A673 (cell line): ENCODE results near the gene TCL1A. TPM values are rescaled to one million over a fixed set of nuclear protein-coding genes. Genes with fewer than 3 reads are reported as not detected.

Experiments
- BruUV-seq: library from RNA; stranded (reverse); fragments of 400-500 nt; replicated peaks from 2 replicates; lab custom pipeline; 2021; lab: Mats Ljungman, UMichigan
- CTCF ChIA-PET: fragments of 300-600 bp; sonication (Branson Sonifier 250); formaldehyde crosslinking; loops from one replicate; lab custom pipeline; 2022; ENCODE audit warnings: antibody characterized with exemption; lab: Charles Lee
- POLR2A ChIA-PET: fragments of 300-600 bp; sonication (Branson Sonifier 250); formaldehyde crosslinking; loops from one replicate; lab custom pipeline; 2022; ENCODE audit warnings: antibody characterized with exemption; ENCODE audit not compliant: low non-redundant PET; lab: Charles Lee
- DNase-seq: peaks from one replicate; pipeline ENCODE4 v3.0.0-alpha.2; 2015; ENCODE audit warnings: low spot score
- H3K27ac ChIP-seq: fragments of 200-600 bp; sonication (generic); 2 replicates; pipeline ENCODE4 v1.5.1; 2016; ENCODE audit warnings: mixed run types, low read depth, mild to moderate bottlenecking, mixed read lengths, antibody characterized with exemption, low read length; ENCODE audit not compliant: poor library complexity, severe bottlenecking
- H3K27me3 ChIP-seq: fragments of 200-600 bp; sonication (generic); replicated peaks from 2 replicates; pipeline ENCODE4 v1.6.1; 2017; ENCODE audit warnings: mixed run types, low read depth, mild to moderate bottlenecking, mixed read lengths, antibody characterized with exemption, low read length; ENCODE audit not compliant: insufficient read depth, poor library complexity
- H3K36me3 ChIP-seq: fragments of 200-600 bp; sonication (generic); 2 replicates; pipeline ENCODE4 v1.6.1; 2016; ENCODE audit warnings: mixed run types, mild to moderate bottlenecking, mixed read lengths, antibody characterized with exemption, low read length; ENCODE audit not compliant: insufficient read depth, poor library complexity, severe bottlenecking
- H3K4me1 ChIP-seq: fragments of 200-600 bp; sonication (generic); 2 replicates; pipeline ENCODE4 v1.6.1; 2017; ENCODE audit warnings: mixed run types, mild to moderate bottlenecking, mixed read lengths, antibody characterized with exemption, low read length; ENCODE audit not compliant: insufficient read depth, poor library complexity, severe bottlenecking
- H3K4me3 ChIP-seq: fragments of 200-600 bp; sonication (generic); 2 replicates; pipeline ENCODE4 v1.5.1; 2016; ENCODE audit warnings: low read depth, mixed run types, mild to moderate bottlenecking, mixed read lengths, low read length; ENCODE audit not compliant: poor library complexity, severe bottlenecking
- H3K9me3 ChIP-seq: fragments of 200-600 bp; sonication (generic); 2 replicates; pipeline ENCODE4 v1.6.1; 2016; ENCODE audit warnings: mixed run types, low read depth, mild to moderate bottlenecking, mixed read lengths, antibody characterized with exemption, low read length; ENCODE audit not compliant: poor library complexity, severe bottlenecking
- EZH2 ChIP-seq: fragments of 200-600 bp; sonication (generic); IDR thresholded peaks from 2 replicates; pipeline ENCODE4 v1.6.1; 2017; ENCODE audit warnings: borderline replicate concordance, low read depth, mild to moderate bottlenecking, mixed read lengths, antibody characterized with exemption, low read length; ENCODE audit not compliant: poor library complexity, severe bottlenecking
- intact Hi-C: fragments of 100-400 bp; cut with micrococcal nuclease; formaldehyde crosslinking; loops from one replicate; pipeline ENCODE4 v1.10.0; 2022; ENCODE audit not compliant: unreplicated experiment
- total RNA-seq: library from RNA; stranded (reverse); gene quantifications from 2 replicates; pipeline ENCODE4 v1.2.3, GENCODE V29; 2021
- TF ChIP-seq, protein P1 (sequence below): fragments of 300-800, 200-600 bp; sonication (generic); conservative IDR thresholded peaks from 2 replicates; pipeline ENCODE4 v1.5.1; 2017; ENCODE audit warnings: low read depth, mild to moderate bottlenecking, antibody characterized with exemption, low read length, moderate library complexity, mixed read lengths

Gene TCL1A
- total RNA-seq, 1 experiment from 2014 or later = not detected

DNA sequence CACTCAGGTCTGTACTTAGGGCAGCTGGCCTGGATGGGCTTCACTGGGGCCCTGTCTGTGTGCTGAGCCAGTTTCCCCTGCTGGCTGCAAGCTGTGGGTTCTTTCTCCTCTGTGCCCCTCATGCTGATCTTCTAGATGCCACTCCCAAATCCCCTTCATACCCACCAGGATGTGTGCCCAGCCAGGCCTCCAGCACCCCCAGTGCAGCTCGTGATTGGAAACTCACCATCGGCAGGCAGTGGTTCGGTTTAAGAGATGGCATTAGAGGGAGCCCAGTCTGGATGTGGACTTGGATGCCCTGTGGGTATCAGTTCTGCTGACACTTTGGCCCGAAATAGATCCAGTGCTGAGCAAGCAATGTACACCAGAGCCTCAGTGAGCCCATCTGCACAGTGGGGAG is 21.8 kb downstream of the TCL1A start:
- Histone ChIP-seq H3K27ac (no peak overlapping the region), H3K27me3 (no peaks in the 10 kb centered on the region), H3K4me3 (no peak overlapping the region), H3K36me3 (no peaks in the 10 kb centered on the region), H3K9me3 (no peaks in the 10 kb centered on the region), H3K4me1 (no peaks in the 10 kb centered on the region)
- DNase-seq = no peak
- ChIA-PET CTCF (no interaction called here), POLR2A (no interaction called here)
- TF ChIP-seq EZH2 = no peak
- TF ChIP-seq, protein P1, sequence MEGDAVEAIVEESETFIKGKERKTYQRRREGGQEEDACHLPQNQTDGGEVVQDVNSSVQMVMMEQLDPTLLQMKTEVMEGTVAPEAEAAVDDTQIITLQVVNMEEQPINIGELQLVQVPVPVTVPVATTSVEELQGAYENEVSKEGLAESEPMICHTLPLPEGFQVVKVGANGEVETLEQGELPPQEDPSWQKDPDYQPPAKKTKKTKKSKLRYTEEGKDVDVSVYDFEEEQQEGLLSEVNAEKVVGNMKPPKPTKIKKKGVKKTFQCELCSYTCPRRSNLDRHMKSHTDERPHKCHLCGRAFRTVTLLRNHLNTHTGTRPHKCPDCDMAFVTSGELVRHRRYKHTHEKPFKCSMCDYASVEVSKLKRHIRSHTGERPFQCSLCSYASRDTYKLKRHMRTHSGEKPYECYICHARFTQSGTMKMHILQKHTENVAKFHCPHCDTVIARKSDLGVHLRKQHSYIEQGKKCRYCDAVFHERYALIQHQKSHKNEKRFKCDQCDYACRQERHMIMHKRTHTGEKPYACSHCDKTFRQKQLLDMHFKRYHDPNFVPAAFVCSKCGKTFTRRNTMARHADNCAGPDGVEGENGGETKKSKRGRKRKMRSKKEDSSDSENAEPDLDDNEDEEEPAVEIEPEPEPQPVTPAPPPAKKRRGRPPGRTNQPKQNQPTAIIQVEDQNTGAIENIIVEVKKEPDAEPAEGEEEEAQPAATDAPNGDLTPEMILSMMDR = no peak
- intact Hi-C loops = no loop called here
- BruUV-seq = no TSS peak

DNA sequence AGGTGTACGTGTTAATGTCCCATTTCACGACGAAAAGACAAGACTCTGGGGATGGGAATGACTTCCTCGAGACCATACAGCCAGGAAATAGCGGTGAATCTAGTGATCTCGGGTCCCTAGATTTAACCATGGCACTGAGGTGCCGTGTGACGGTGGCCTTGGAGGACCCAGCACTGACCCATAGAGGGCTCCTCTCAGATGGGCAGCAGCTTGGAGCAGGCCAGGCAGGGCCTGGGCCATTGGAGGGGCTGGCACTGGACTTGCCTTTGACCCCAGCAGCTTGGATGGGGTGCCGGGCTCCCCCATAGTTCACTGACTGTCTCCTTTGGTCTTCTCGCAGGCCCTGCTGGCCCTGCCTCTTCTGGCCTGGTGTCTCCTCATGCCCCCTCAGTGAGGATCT is 22.3 kb downstream of the TCL1A start:
- no peak overlapping the region for H3K27ac ChIP-seq
- H3K36me3 ChIP-seq = no peaks in the 10 kb centered on the region
- BruUV-seq = no TSS peak
- ChIA-PET CTCF (no interaction called here), POLR2A (no interaction called here)
- no peaks in the 10 kb centered on the region for H3K9me3 ChIP-seq
- DNase-seq = no peak
- no peaks in the 10 kb centered on the region for H3K4me1 ChIP-seq
- intact Hi-C loops = no loop called here
- no peak overlapping the region for H3K4me3 ChIP-seq
- H3K27me3 ChIP-seq = no peaks in the 10 kb centered on the region
- TF ChIP-seq, protein P1 = no peak
- no peak for TF ChIP-seq EZH2

DNA sequence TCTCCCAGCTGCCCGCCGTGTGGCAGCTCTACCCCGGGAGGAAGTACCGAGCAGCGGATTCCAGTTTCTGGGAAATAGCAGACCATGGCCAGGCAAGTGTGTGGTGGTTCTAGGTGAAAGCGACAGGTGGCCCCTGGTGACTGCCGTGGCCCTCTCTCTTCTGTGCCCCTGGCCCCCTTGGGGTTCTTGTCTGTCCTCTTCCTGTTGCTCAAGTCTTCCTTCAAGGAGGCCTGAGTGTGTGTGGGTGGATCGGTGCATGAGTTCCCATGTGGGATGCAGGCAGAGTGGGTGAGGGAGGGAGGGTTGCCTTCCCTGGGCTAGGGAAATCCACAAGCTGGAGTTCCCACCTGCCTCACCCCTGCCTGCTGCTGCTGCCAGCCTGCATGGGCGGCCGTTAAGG is 23.1 kb downstream of the TCL1A start:
- no peak for DNase-seq
- H3K27me3 ChIP-seq = no peaks in the 10 kb centered on the region
- H3K4me3 ChIP-seq = no peak overlapping the region
- CTCF ChIA-PET = interaction anchor here (0.7 kb wide), 1 partner anchor 80 kb away, joined by 6 read pairs; no protein-coding TSS in a partner anchor
- H3K9me3 ChIP-seq = no peaks in the 10 kb centered on the region
- intact Hi-C loops = no loop called here
- no peaks in the 10 kb centered on the region for H3K4me1 ChIP-seq
- TF ChIP-seq EZH2 = no peak
- TF ChIP-seq, protein P1 = no peak
- BruUV-seq = no TSS peak
- no peak overlapping the region for H3K27ac ChIP-seq
- POLR2A ChIA-PET = no interaction called here
- H3K36me3 ChIP-seq = no peaks in the 10 kb centered on the region
